DND-41 (cell line): ENCODE measurements around the gene RAMP2.

ENCODE experiments used
- ATAC-seq: fragments of 200-7000 bp; cut with Tn5 transposase; 3 replicates; pipeline ENCODE4 v1.9.1; 2021; ENCODE audit warnings: low read depth; ENCODE audit not compliant: insufficient read depth
- DNase-seq: peaks from one replicate; pipeline ENCODE4 v3.0.0-alpha.2; 2020
- H2AFZ ChIP-seq: 2 replicates; pipeline ENCODE4 v1.6.0; 2012; ENCODE audit warnings: low read depth, low read length
- H3K27ac ChIP-seq: 2 replicates; pipeline ENCODE4 v1.5.1; 2012; ENCODE audit warnings: low read length, inconsistent platforms
- H3K27me3 ChIP-seq: fragments of 200-600 bp; sonication (generic); 2 replicates; pipeline ENCODE4 v1.6.0; 2012; ENCODE audit warnings: low read length, mild to moderate bottlenecking, inconsistent platforms; ENCODE audit not compliant: insufficient read depth, poor library complexity
- H3K36me3 ChIP-seq: 2 replicates; pipeline ENCODE4 v1.5.1; 2012; ENCODE audit warnings: low read length, inconsistent platforms; ENCODE audit not compliant: insufficient read depth
- H3K4me1 ChIP-seq: 2 replicates; pipeline ENCODE4 v1.5.1; 2012; ENCODE audit warnings: mild to moderate bottlenecking, low read length; ENCODE audit not compliant: insufficient read depth
- H3K4me2 ChIP-seq: 2 replicates; pipeline ENCODE4 v1.6.0; 2012; ENCODE audit warnings: mild to moderate bottlenecking, moderate library complexity, low read length, inconsistent platforms; ENCODE audit not compliant: insufficient read depth
- H3K4me3 ChIP-seq, 2 experiments: fragments of 200-600 bp in 1 of 2; shearing (Covaris generic) in 1 of 2; 2 replicates each; pipeline ENCODE4 v1.5.1; 2012 to 2016; ENCODE audit warnings: inconsistent platforms in 2 of 2, low read length in 2 of 2, mild to moderate bottlenecking in 2 of 2, low read depth in 1 of 2, moderate library complexity in 1 of 2
- H3K79me2 ChIP-seq: 2 replicates; pipeline ENCODE4 v1.6.0; 2012; ENCODE audit warnings: low read length, inconsistent platforms; ENCODE audit not compliant: insufficient read depth
- H3K9ac ChIP-seq: 2 replicates; pipeline ENCODE4 v1.6.0; 2012; ENCODE audit warnings: low read depth, mild to moderate bottlenecking, inconsistent platforms, low read length, moderate library complexity
- H3K9me3 ChIP-seq: 2 replicates; pipeline ENCODE4 v1.5.1; 2012; ENCODE audit warnings: low read length, moderate library complexity, mild to moderate bottlenecking, inconsistent platforms; ENCODE audit not compliant: insufficient read depth, severe bottlenecking
- H4K20me1 ChIP-seq: 2 replicates; pipeline ENCODE4 v1.6.0; 2012; ENCODE audit warnings: low read length; ENCODE audit not compliant: insufficient read depth
- EZH2 ChIP-seq: IDR thresholded peaks from 3 replicates; pipeline ENCODE4 v1.6.1; 2012; ENCODE audit warnings: borderline replicate concordance, low read depth, mild to moderate bottlenecking, moderate library complexity, low read length, inconsistent platforms; ENCODE audit not compliant: severe bottlenecking
- TF ChIP-seq, protein P1 (sequence below): IDR thresholded peaks from 2 replicates; pipeline ENCODE4 v1.5.1; 2012; ENCODE audit warnings: borderline replicate concordance, low read length, moderate library complexity, mild to moderate bottlenecking; ENCODE audit not compliant: poor library complexity, severe bottlenecking; ENCODE audit errors: extremely low read depth

Gene RAMP2

GRCh38 chr17:42782166-42783061, 21.4 kb downstream of the RAMP2 start:
- Histone ChIP-seq H3K36me3 (peaks cover 32% of the 10 kb centered on the region), H3K9ac (no peak overlapping the region), H3K79me2 (no peaks in the 10 kb centered on the region), H3K9me3 (no peaks in the 10 kb centered on the region), H4K20me1 (no peaks in the 10 kb centered on the region), H3K4me2 (no peak overlapping the region), H3K4me1 (no peaks in the 10 kb centered on the region), H2AFZ (no peak overlapping the region), H3K27me3 (no peaks in the 10 kb centered on the region), H3K4me3 (no peak overlapping the region), H3K27ac (no peak overlapping the region)
- DNase-seq = no peak
- TF ChIP-seq EZH2 = no peak
- TF ChIP-seq, protein P1, sequence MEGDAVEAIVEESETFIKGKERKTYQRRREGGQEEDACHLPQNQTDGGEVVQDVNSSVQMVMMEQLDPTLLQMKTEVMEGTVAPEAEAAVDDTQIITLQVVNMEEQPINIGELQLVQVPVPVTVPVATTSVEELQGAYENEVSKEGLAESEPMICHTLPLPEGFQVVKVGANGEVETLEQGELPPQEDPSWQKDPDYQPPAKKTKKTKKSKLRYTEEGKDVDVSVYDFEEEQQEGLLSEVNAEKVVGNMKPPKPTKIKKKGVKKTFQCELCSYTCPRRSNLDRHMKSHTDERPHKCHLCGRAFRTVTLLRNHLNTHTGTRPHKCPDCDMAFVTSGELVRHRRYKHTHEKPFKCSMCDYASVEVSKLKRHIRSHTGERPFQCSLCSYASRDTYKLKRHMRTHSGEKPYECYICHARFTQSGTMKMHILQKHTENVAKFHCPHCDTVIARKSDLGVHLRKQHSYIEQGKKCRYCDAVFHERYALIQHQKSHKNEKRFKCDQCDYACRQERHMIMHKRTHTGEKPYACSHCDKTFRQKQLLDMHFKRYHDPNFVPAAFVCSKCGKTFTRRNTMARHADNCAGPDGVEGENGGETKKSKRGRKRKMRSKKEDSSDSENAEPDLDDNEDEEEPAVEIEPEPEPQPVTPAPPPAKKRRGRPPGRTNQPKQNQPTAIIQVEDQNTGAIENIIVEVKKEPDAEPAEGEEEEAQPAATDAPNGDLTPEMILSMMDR = no peak
- ATAC-seq = no peak

DNA sequence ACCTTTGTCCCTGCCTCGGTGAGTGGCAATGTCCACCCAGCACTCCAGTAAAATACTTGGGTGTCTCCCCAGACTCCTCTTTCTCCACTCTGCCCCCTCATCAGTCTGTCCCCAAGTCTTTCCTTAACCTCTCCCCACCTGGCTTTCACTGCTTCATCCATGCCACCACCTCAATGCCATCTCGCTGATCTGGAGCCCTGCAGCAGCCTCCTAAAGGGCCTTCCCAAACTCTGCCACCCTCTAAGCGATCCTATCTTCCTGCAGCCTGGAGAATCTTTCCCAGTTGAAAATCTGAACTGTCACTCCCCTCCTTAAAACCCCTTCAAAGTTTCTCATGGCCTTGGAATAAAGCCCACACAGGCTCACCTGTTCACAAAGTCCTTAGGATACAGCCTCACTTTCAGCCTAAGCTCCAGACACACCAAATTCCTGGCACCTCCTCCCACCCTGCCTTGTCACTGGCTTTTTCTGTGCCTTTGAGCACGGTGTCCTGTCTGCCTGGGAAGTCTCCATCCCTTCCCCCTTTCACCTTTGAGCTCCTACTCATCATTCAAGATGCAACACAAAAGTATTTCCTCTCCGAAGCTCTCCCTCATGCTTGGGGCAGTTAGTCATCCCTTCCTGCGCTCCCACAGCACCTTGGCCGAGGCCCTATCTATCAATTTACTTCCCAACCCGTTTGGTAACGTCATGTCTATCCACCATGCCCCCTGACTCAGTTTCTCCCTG, 22.2 kb downstream of the RAMP2 start:
- H3K4me1 ChIP-seq = no peaks in the 10 kb centered on the region
- no peak overlapping the region for H3K4me3 ChIP-seq
- no peaks in the 10 kb centered on the region for H3K79me2 ChIP-seq
- H3K9me3 ChIP-seq = no peaks in the 10 kb centered on the region
- H3K27ac ChIP-seq = no peak overlapping the region
- H2AFZ ChIP-seq = no peak overlapping the region
- ATAC-seq (no peak), DNase-seq (no peak)
- H3K27me3 ChIP-seq = no peaks in the 10 kb centered on the region
- H3K9ac ChIP-seq = no peak overlapping the region
- H3K36me3 ChIP-seq = peaks cover 24% of the 10 kb centered on the region
- no peak overlapping the region for H3K4me2 ChIP-seq
- no peak for TF ChIP-seq EZH2
- TF ChIP-seq, protein P1 = no peak
- no peaks in the 10 kb centered on the region for H4K20me1 ChIP-seq

DNA sequence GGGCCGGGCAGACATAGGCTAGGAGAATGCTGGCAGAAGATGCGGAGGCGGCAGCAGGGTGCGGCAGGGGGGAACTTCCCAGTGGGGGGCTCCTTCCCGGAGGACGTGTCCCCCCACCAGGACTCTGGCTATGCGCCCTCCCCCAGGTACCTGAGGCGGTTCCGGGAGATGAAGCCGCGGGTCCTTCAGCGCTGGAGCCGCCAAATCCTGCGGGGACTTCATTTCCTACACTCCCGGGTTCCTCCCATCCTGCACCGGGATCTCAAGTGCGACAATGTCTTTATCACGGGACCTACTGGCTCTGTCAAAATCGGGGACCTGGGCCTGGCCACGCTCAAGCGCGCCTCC, 22.7 kb downstream of the RAMP2 start:
- H3K36me3 ChIP-seq = peaks cover 18% of the 10 kb centered on the region
- no peaks in the 10 kb centered on the region for H3K79me2 ChIP-seq

More for the DNA sequence above, 22.7 kb downstream of the RAMP2 start:
- Histone ChIP-seq H3K4me3 (no peak overlapping the region), H3K27me3 (no peaks in the 10 kb centered on the region), H2AFZ (no peak overlapping the region), H3K27ac (no peak overlapping the region), H3K9ac (no peak overlapping the region), H3K4me1 (no peaks in the 10 kb centered on the region), H4K20me1 (no peaks in the 10 kb centered on the region), H3K4me2 (no peak overlapping the region), H3K9me3 (no peaks in the 10 kb centered on the region)
- ATAC-seq (no peak), DNase-seq (no peak)
- TF ChIP-seq, protein P1 = no peak
- no peak for TF ChIP-seq EZH2
